HCT116 (cell line): Measurements from ENCODE around the gene TWF2.
"Not testable (repeated sequence)": the region's sequence is repeated elsewhere in the genome, so short reads cannot be mapped to it uniquely, and the experiment has no call there.

ENCODE experiments used
- CTCF ChIP-seq, 3 experiments: fragments of 200-600 bp in 1 of 3; sonication (generic) in 1 of 3; IDR thresholded peaks in 2 of 3; conservative IDR thresholded peaks in 1 of 3; 2 replicates each; pipeline ENCODE4 v1.5.1; 2012 to 2017; ENCODE audit warnings: low read depth in 2 of 3, low read length in 2 of 3, antibody characterized with exemption in 1 of 3, borderline replicate concordance in 1 of 3, control low read depth in 1 of 3, mild to moderate bottlenecking in 1 of 3, mixed read lengths in 1 of 3, mixed run types in 1 of 3, moderate library complexity in 1 of 3; ENCODE audit not compliant: insufficient read depth in 1 of 3
- EZH2phosphoT487 ChIP-seq: fragments of 200-600 bp; IDR thresholded peaks from 2 replicates; pipeline ENCODE4 v1.6.1; 2018; ENCODE audit warnings: antibody characterized with exemption, borderline replicate concordance
- POLR2AphosphoS5 ChIP-seq: IDR thresholded peaks from 2 replicates; pipeline ENCODE4 v1.6.1; 2011; ENCODE audit warnings: mild to moderate bottlenecking, low read depth, low read length, moderate library complexity
- YY1 ChIP-seq: IDR thresholded peaks from 2 replicates; pipeline ENCODE4 v1.6.1; 2011; ENCODE audit warnings: low read length, low read depth, moderate library complexity, mild to moderate bottlenecking; ENCODE audit not compliant: insufficient replicate concordance; ENCODE audit errors: extremely low read depth

GRCh38 chr3:52272172-52272571 is 33.2 kb upstream of the TWF2 start:
- not testable (repeated sequence) for TF ChIP-seq EZH2phosphoT487; CTCF (IDR thresholded peaks at IDR 0.05 in 2 of 3, conservative IDR thresholded peaks at IDR 0.05 in 1 of 3; ENCODE audit: borderline replicate concordance in 1 of 3, insufficient read depth in 1 of 3, low read depth in 2 of 3, low read length in 2 of 3); YY1; POLR2AphosphoS5
